Measurements from ENCODE around the gene VCP. TPM values are rescaled to one million over a fixed set of nuclear protein-coding genes. Genes with fewer than 3 reads are reported as not detected.

Gene VCP
- total and polyA plus RNA-seq, 2 donors (not counting 1 experiment from before 2014, with no cell fraction given) = 93.0 to 178 TPM

GRCh38 chr9:35114840-35115628, 42.6 kb upstream of the VCP start:
- Mint-ChIP-seq H3K27ac (peak overlapping the region; percentile 88), H3K27me3 (no peaks in the 10 kb centered on the region), H3K4me1 (peaks cover 60% of the 10 kb centered on the region), H3K4me3 (peak overlapping the region; percentile 98), H3K9me3 (ENCODE audit: insufficient read depth) (no peaks in the 10 kb centered on the region)
- Histone ChIP-seq H2AFZ (ENCODE audit: insufficient read depth, low read depth, low read length, poor library complexity, severe bottlenecking) (peak overlapping the region; percentile 98), H3K9me3 (ENCODE audit: control extremely low read depth in 1 of 3, control insufficient read depth in 2 of 3, insufficient read depth in 1 of 3, low read length in 2 of 3) (no peaks in the 10 kb centered on the region), H3K9ac (ENCODE audit: low read length) (peak overlapping the region; percentile 88), H3K79me2 (ENCODE audit: control insufficient read depth, insufficient read depth, low read length) (peaks cover 4% of the 10 kb centered on the region), H3K4me2 (replicated peaks; ENCODE audit: low read depth, low read length, poor library complexity, severe bottlenecking) (peak overlapping the region; percentile 99), H3K27ac (ENCODE audit: low read length in 2 of 2) (peak overlapping the region; percentile 57 to 93), H3K4me3 (ENCODE audit: control extremely low read depth in 1 of 5, extremely low read depth in 1 of 5, insufficient read depth in 1 of 5, low read depth in 2 of 5, low read length in 4 of 5) (peak overlapping the region; percentile 55 to 86 (median 70)), H3K4me1 (ENCODE audit: control insufficient read depth in 2 of 2, insufficient read depth in 2 of 2, low read length in 2 of 2) (peaks cover 38 to 54% of the 10 kb centered on the region in 2 donors), H3K36me3 (replicated peaks in 1 of 2; ENCODE audit: control extremely low read depth in 1 of 2, control insufficient read depth in 1 of 2, extremely low read depth in 1 of 2, insufficient read depth in 2 of 2, low read length in 1 of 2) (no peaks in the 10 kb centered on the region), H4K20me1 (ENCODE audit: control insufficient read depth, insufficient read depth, low read length, poor library complexity, severe bottlenecking) (no peaks in the 10 kb centered on the region), H3K27me3 (replicated peaks in 1 of 4; ENCODE audit: control extremely low read depth in 1 of 4, control insufficient read depth in 3 of 4, insufficient read depth in 4 of 4, low read length in 3 of 4) (no peaks in the 10 kb centered on the region)
- POLR2A ChIA-PET = interaction anchor here (0.9 to 1.7 kb wide), 4 partner anchors 12 to 72 kb away, joined by 3 to 10 read pairs (median 7); partner anchors contain the start of genes FANCG, STOML2 and VCP
- DNase-seq = peak; percentile 61
- ATAC-seq (ENCODE audit: low read depth) = no peak
- intact Hi-C loops (cut with micrococcal nuclease) = loop anchor here (5.0 to 10.0 kb wide), 7 partner anchors 437 to 920 kb away; partner anchors contain the start of genes CCDC107, DNAI1, FAM219A and FAM221B
- 3% methylated on average over 11 of the region's 12 CpGs for WGBS (ENCODE audit: insufficient coverage)
- no peak for TF ChIP-seq EZH2 (IDR thresholded peaks at IDR 0.05; ENCODE audit: borderline replicate concordance, insufficient read depth, low read depth, low read length, poor library complexity, severe bottlenecking)
- no peak for TF ChIP-seq CTCF (IDR thresholded peaks at IDR 0.05)
- CTCF ChIA-PET = interaction anchor here (0.6 to 3.3 kb wide), 16 partner anchors 11 to 738 kb away, joined by 3 to 42 read pairs (median 4); partner anchors contain the start of genes FANCG, MYORG, PIGO and STOML2
